Superior temporal gyrus (tissue), 1 donor: ENCODE results near the gene IL7R.

Source experiments
- DNase-seq: peaks from one replicate; pipeline ENCODE4 v3.0.0-alpha.2; 2016; ENCODE audit errors: extremely low spot score

IL7R gene

GRCh38 chr5:35856765-35857351 is at the start of gene IL7R:
Gene IL7R (plus strand): TSS chr5:35856891. CDS start chr5:35856978, 87 bp downstream.
- DNase-seq, result no peak

- DNase-seq, result no peak
Measured at GRCh38 chr5:35810601-35811000, 46.1 kb upstream of the IL7R start.

- DNase-seq, result no peak
Measured at GRCh38 chr5:35811108-35811741, 45.5 kb upstream of the IL7R start.

GRCh38 chr5:35813521-35813920 is 43.2 kb upstream of the IL7R start:
- no peak for DNase-seq

- no peak for DNase-seq
Measured at GRCh38 chr5:35815089-35815936, 41.4 kb upstream of the IL7R start.

- no peak for DNase-seq
Measured at GRCh38 chr5:35816881-35817521, 39.7 kb upstream of the IL7R start.

GRCh38 chr5:35819026-35819425 is 37.7 kb upstream of the IL7R start:
- DNase-seq, result no peak

- DNase-seq, result no peak
Measured at GRCh38 chr5:35819668-35820067, 37.0 kb upstream of the IL7R start.

GRCh38 chr5:35820735-35821134 is 36.0 kb upstream of the IL7R start:
- no peak for DNase-seq

GRCh38 chr5:35821513-35821912 is 35.2 kb upstream of the IL7R start:
- DNase-seq, result no peak

- no peak for DNase-seq
Measured at GRCh38 chr5:35822511-35822910, 34.2 kb upstream of the IL7R start.

- no peak for DNase-seq
Measured at GRCh38 chr5:35823347-35824098, 33.2 kb upstream of the IL7R start.

GRCh38 chr5:35826056-35826455 is 30.6 kb upstream of the IL7R start:
- DNase-seq, result no peak

GRCh38 chr5:35826554-35826953 is 30.1 kb upstream of the IL7R start:
- DNase-seq, result no peak

GRCh38 chr5:35828082-35828598 is 28.6 kb upstream of the IL7R start:
- DNase-seq, result no peak

GRCh38 chr5:35830587-35830986 is 26.1 kb upstream of the IL7R start:
- no peak for DNase-seq

- DNase-seq, result no peak
Measured at GRCh38 chr5:35832762-35833161, 23.9 kb upstream of the IL7R start.

GRCh38 chr5:35833224-35833623 is 23.5 kb upstream of the IL7R start:
- DNase-seq, result no peak

GRCh38 chr5:35835796-35836742 is 20.6 kb upstream of the IL7R start:
- DNase-seq, result no peak

- DNase-seq, result peak; percentile 28
Measured at GRCh38 chr5:35838370-35839042, 18.2 kb upstream of the IL7R start.
